Measurements from ENCODE around the gene FMO4. TPM values are rescaled to one million over a fixed set of nuclear protein-coding genes. Genes with fewer than 3 reads are reported as not detected.

The FMO4 gene
- total and polyA plus RNA-seq, 10 of the 15 experiments (the other 5 are each of a cell fraction or from before 2014, with no cell fraction given), result 0.26 to 3.0 (median 1.1) TPM

GRCh38 chr1:171344473-171344820, 30.5 kb downstream of the FMO4 start:
- FAIRE-seq (no peak), DNase-seq (ENCODE audit: low read depth, low spot score) (no peak), ATAC-seq (no peak)
- Histone ChIP-seq H3K27ac (ENCODE audit: control insufficient read depth, insufficient read depth) (no peak overlapping the region), H3K27me3 (replicated peaks in 1 of 2; ENCODE audit: control insufficient read depth in 2 of 2, insufficient read depth in 2 of 2, low read length in 1 of 2) (no peaks in the 10 kb centered on the region), H3K4me3 (no peak overlapping the region), H3K9ac (ENCODE audit: control insufficient read depth, insufficient read depth, low read length) (no peak overlapping the region), H3K9me3 (replicated peaks; ENCODE audit: control insufficient read depth, insufficient read depth, low read length) (no peaks in the 10 kb centered on the region), H3K4me2 (ENCODE audit: control insufficient read depth, insufficient read depth) (no peak overlapping the region), H2AFZ (ENCODE audit: control insufficient read depth, low read depth, low read length) (no peak overlapping the region), H3K36me3 (ENCODE audit: control insufficient read depth in 2 of 2, insufficient read depth in 2 of 2, low read length in 1 of 2) (no peaks in the 10 kb centered on the region), H3K79me2 (ENCODE audit: control insufficient read depth, insufficient read depth, low read length) (no peaks in the 10 kb centered on the region), H4K20me1 (ENCODE audit: control insufficient read depth, insufficient read depth) (no peaks in the 10 kb centered on the region), H3K4me1 (ENCODE audit: control insufficient read depth, insufficient read depth, low read length) (no peaks in the 10 kb centered on the region)
- TF ChIP-seq ZBTB11 (CRISPR knock-in tag; IDR thresholded peaks at IDR 0.05) (no peak), WRNIP1 (IDR thresholded peaks at IDR 0.05; ENCODE audit: borderline replicate concordance, low read depth, low read length) (no peak), IRF4 (IDR thresholded peaks at IDR 0.05; ENCODE audit: low read depth, low read length) (no peak), EGR1 (IDR thresholded peaks at IDR 0.05; ENCODE audit: borderline replicate concordance in 1 of 2, low read depth in 2 of 2, low read length in 2 of 2) (no peak), JUNB (IDR thresholded peaks at IDR 0.05) (no peak), TBL1XR1 (IDR thresholded peaks at IDR 0.05; ENCODE audit: low read depth, low read length) (no peak), SMARCA5 (IDR thresholded peaks at IDR 0.05) (no peak), RB1 (IDR thresholded peaks at IDR 0.05; ENCODE audit: borderline replicate concordance) (no peak)
- CTCF ChIA-PET, result no interaction called here
- no TSS peak for BruUV-seq (replicated peaks)
- RAD21 ChIA-PET (ENCODE audit: unreplicated experiment), result no interaction called here
- in situ Hi-C loops (cut with MboI) (no loop called here), intact Hi-C loops (cut with micrococcal nuclease; ENCODE audit: unreplicated experiment) (no loop called here)
- POLR2A ChIA-PET, result no interaction called here
- SMC1A ChIA-PET (ENCODE audit: uncharacterized antibody, unreplicated experiment), result no interaction called here
- WGBS (ENCODE audit: insufficient coverage, insufficient replicate concordance, low lambda C conversion rate, missing lambda C conversion rate), result 95% methylated on average over 6 of the region's 6 CpGs
